Stimulated activated naive B cell treated with anti-CD40 and anti-IgM and Interleukin-4, amounts not matched to agents 10 μg/mL and 1 μg/mL and 100 μg/mL, for 72 hours (primary cell): ENCODE results near the gene ENKUR.
"Not testable (repeated sequence)": the region's sequence is repeated elsewhere in the genome, so short reads cannot be mapped to it uniquely, and the experiment has no call there.

Source experiments
- ATAC-seq, 2 donors: fragments of 150-1000 bp; cut with Tn5 transposase; replicated peaks; 2 replicates each; pipeline ENCODE4 v1.10.0; 2021; ENCODE audit warnings: moderate library complexity in 1 of 2
- DNase-seq: peaks from one replicate; pipeline ENCODE4 v3.0.0; 2021
- H3K27ac Mint-ChIP-seq: one replicate; pipeline ENCODE4 v1.8.0; 2022; ENCODE audit warnings: mild to moderate bottlenecking, mixed read lengths
- H3K27me3 Mint-ChIP-seq, 2 donors: one replicate each; pipeline ENCODE4 v1.8.0; 2022; ENCODE audit warnings: mixed read lengths in 2 of 2
- H3K36me3 Mint-ChIP-seq, 2 donors: one replicate each; pipeline ENCODE4 v1.8.0; 2022; ENCODE audit warnings: mixed read lengths in 2 of 2, mild to moderate bottlenecking in 1 of 2
- H3K4me1 Mint-ChIP-seq, 2 donors: one replicate each; pipeline ENCODE4 v1.8.0; 2022; ENCODE audit warnings: mixed read lengths in 2 of 2, mild to moderate bottlenecking in 1 of 2
- H3K4me3 Mint-ChIP-seq, 2 donors: one replicate each; pipeline ENCODE4 v1.8.0; 2022; ENCODE audit warnings: mild to moderate bottlenecking in 2 of 2, mixed read lengths in 2 of 2, moderate library complexity in 1 of 2
- H3K9me3 Mint-ChIP-seq, 2 donors: one replicate each; pipeline ENCODE4 v1.8.0; 2022; ENCODE audit warnings: mixed read lengths in 2 of 2, mild to moderate bottlenecking in 1 of 2

ENKUR gene

DNA sequence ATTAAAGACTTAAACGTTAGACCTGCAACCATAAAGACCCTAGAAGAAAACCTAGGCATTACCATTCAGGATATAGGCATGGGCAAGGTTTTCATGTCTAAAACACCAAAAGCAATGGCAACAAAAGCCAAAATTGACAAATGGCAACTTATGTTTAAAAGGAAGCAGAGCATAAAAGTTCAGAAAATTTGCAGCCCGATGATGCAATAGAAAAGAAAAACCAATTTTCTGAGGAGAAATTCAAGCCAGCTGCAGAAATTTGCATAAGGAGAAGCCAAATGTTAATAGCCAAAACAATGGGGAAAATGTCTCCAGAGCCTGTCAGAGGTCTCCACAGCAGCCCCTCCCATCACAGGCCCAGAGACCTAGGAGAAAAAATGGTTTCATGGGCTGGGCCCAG is 4.4 kb downstream of the ENKUR start:
- not testable (repeated sequence) for H3K27ac Mint-ChIP-seq, ATAC-seq, H3K36me3 Mint-ChIP-seq, H3K4me3 Mint-ChIP-seq, DNase-seq, H3K27me3 Mint-ChIP-seq, H3K4me1 Mint-ChIP-seq, H3K9me3 Mint-ChIP-seq

DNA sequence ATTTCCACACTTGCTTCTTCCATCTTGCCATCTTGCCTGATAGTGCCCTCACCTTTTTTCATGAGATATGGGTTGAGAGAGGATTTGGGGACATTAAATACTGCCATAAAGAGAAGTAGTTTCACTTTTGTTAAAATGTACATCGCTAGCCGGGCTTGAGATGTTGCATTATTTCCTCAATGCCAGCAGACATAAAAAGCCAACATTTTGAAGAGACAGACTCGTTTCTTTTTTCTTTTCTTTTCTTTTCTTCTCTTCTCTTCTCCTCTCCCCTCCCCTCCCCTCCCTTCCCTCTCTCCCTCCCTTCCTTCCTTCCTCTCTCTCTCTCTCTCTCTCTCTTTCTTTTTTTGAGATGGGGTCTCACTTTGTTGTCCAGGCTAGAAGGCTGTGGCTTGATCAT is 17.9 kb downstream of the ENKUR start:
- H3K27me3 Mint-ChIP-seq, result peaks cover 14 to 37% of the 10 kb centered on the region in 2 donors
- no peaks in the 10 kb centered on the region for H3K4me1 Mint-ChIP-seq
- no peak overlapping the region for H3K4me3 Mint-ChIP-seq
- no peaks in the 10 kb centered on the region for H3K36me3 Mint-ChIP-seq
- H3K27ac Mint-ChIP-seq, result no peak overlapping the region
- DNase-seq (no peak), ATAC-seq (no peak)
- peaks cover 15 to 20% of the 10 kb centered on the region in 2 donors for H3K9me3 Mint-ChIP-seq

DNA sequence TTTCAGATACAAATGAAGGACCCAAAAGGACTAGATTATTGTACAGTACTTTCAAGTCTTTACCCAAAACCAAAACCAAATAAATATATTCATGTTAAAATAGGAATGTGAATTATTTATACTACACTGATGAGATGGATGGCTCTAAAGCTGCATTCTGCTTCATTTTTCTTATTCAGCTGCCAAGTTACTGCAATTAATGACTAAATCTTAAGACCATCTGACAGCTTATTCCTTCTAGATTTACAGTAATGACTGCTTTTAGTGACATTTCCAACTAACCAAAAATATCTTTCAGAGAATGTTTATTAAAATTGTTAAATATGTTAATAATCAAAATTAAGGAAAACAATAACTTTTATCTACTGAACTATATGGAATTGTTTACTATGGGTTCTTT is 20.9 kb downstream of the ENKUR start:
- ATAC-seq (no peak), DNase-seq (no peak)
- H3K4me1 Mint-ChIP-seq, result no peaks in the 10 kb centered on the region
- H3K27ac Mint-ChIP-seq, result no peak overlapping the region
- H3K9me3 Mint-ChIP-seq, result peaks cover 3 to 5% of the 10 kb centered on the region in 2 donors
- peaks cover 15 to 31% of the 10 kb centered on the region in 2 donors for H3K27me3 Mint-ChIP-seq
- H3K36me3 Mint-ChIP-seq, result no peaks in the 10 kb centered on the region
- H3K4me3 Mint-ChIP-seq, result no peak overlapping the region

DNA sequence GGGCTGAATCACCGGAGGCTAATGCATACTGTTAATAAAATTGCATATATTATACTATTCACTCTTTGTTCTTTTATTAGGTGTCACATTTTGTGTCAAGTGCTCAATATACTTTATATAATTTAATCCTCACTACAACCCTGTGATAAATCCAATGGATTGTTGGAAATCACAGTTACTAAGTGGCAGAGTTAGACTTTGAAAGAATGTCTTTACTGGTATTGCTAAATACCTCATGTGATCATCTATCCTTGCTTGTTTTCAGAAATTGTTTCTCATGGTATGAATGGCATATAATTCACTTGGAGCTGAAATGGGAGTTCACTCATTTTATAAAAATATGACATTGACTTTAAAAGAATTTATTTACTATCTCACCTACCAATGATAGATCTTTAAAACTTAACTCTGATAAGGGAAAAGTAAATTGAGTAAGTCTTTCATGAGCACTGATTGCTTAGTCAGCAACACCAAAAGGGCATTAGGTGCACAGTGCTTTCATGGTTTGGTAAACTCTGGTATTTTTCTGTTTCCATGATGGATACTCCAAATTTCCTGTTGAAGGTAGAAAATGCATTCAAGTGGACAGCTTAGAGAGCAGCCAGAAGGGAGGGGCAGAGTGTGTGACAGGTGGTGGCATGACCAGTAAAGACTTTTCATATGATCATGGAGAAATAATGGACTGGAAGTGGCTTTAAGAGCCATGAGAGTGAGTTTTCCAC is 22.6 kb downstream of the ENKUR start:
- peaks cover 15 to 34% of the 10 kb centered on the region in 2 donors for H3K27me3 Mint-ChIP-seq
- DNase-seq (no peak), ATAC-seq (no peak)
- H3K4me1 Mint-ChIP-seq, result peaks cover 0 to 1% of the 10 kb centered on the region in 2 donors
- no peaks in the 10 kb centered on the region for H3K9me3 Mint-ChIP-seq
- no peak overlapping the region for H3K27ac Mint-ChIP-seq
- H3K36me3 Mint-ChIP-seq, result no peaks in the 10 kb centered on the region
- H3K4me3 Mint-ChIP-seq, result no peak overlapping the region

DNA sequence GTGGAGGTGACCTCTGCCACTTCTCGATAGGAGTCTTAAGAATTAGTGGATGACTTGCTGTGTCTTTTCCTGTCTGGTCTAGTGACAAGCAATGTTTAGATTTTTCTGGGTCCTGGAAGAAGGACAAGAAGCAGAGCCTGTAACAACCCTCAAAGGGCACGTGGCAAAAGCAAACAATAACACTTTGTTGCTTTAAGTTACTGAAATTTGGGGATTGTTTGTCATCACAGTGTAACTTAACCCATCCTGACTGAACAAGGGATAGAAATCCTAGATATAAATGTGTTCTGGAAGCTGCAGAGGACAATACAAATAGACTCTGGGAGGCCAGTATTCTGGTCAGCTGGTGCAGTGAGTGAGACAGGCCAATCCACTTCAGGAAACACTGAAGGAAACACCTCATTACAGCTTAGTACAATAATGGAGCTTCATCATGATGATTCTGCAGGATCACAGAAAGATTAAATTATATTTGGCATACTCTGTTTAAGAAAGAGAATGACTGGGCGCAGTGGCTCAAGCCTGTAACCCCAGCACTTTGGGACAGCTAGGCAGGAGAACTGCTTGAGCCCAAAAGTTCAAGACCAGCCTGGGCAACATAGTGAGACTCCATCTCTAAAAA is 23.3 kb downstream of the ENKUR start:
- Mint-ChIP-seq H3K36me3 (no peaks in the 10 kb centered on the region), H3K27me3 (peaks cover 15 to 32% of the 10 kb centered on the region in 2 donors), H3K27ac (no peak overlapping the region), H3K9me3 (no peaks in the 10 kb centered on the region), H3K4me1 (peaks cover 0 to 1% of the 10 kb centered on the region in 2 donors), H3K4me3 (no peak overlapping the region)
- ATAC-seq (no peak), DNase-seq (no peak)

DNA sequence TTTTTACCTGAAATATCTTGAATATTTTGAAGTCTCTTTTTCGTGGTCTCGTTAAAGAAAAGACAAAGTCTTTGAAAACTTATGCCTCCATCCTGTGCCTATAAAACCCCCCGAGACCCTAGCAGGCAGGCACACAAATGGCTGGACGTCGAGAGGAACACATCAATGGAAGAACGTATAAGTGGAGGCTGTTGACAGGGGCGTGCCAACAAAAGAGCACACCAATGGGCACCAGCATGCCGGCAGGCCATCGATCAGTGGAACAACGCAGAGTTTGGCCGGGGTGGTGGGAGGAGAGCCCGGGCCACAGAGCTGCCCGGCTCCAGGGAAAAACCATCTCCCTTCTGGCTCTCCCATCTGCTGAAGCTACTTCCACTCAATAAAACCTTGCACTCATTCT is 24.7 kb downstream of the ENKUR start:
- peaks cover 0 to 1% of the 10 kb centered on the region in 2 donors for H3K4me1 Mint-ChIP-seq
- DNase-seq, result no peak
- H3K27me3 Mint-ChIP-seq, result peaks cover 9 to 31% of the 10 kb centered on the region in 2 donors
- no peak overlapping the region for H3K4me3 Mint-ChIP-seq
- H3K36me3 Mint-ChIP-seq, result no peaks in the 10 kb centered on the region
- H3K9me3 Mint-ChIP-seq, result no peaks in the 10 kb centered on the region
- no peak for ATAC-seq
- H3K27ac Mint-ChIP-seq, result no peak overlapping the region

DNA sequence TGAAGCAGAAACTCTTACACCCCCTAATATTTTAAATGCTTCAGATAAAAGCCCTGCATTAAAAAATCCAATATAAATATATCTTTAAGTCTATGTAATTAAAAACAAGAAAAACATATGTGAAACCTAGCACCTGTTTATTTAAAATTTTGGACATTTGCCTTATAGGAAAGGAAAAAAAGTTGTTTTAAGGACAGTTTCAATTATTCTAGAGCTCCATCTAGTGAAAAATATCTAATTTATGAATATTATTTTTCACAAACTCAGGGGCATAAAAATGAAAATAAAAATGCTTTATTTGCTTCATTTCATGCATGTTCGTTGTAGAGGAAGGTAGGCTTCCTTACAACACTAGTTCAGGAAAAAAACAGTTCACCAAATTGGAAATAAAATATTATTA is 26.1 kb downstream of the ENKUR start:
- no peak for ATAC-seq
- Mint-ChIP-seq H3K4me1 (peaks cover 0 to 1% of the 10 kb centered on the region in 2 donors), H3K4me3 (no peak overlapping the region), H3K27me3 (peaks cover 9 to 36% of the 10 kb centered on the region in 2 donors), H3K27ac (no peak overlapping the region), H3K9me3 (no peaks in the 10 kb centered on the region), H3K36me3 (no peaks in the 10 kb centered on the region)
- no peak for DNase-seq

DNA sequence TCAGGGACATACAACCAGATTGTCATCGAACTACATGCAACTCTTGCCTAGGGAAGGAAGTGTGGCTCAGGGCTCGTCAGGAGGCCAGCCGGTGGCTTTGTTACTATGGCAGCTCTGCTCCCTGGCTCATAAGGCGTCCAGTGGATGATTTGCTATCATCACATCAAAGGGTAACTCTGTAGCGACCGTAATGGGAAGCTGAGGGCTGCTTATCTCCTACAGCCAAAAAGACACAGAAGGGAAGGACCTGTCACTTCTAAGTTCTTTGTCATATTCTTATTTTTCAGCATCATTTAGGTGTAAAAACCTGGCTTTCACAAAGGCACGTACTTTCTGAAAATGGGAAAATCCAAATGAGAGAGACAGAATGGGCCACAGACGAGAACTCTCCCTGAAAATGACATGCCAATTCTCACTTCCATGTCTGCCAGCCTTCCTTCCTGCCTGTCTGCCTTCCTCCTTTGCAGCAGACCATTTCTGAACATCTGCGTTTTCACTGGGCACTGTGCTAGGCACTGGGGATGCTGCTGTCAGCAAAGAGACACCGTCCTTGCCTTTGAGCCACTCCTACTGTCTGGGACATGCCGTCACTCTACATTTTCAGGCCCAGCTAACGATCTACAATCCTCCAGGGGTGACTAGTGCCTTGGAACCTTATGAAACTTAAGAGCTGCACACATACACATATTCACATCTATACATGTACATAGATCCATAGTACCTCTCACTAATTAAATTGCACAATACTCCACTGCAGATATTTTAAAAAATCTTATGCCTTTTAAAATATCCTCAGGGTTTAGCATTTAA is 26.9 kb downstream of the ENKUR start:
- Mint-ChIP-seq H3K9me3 (no peaks in the 10 kb centered on the region), H3K27ac (no peak overlapping the region), H3K4me3 (no peak overlapping the region), H3K27me3 (peaks cover 9 to 33% of the 10 kb centered on the region in 2 donors), H3K4me1 (peaks cover 0 to 1% of the 10 kb centered on the region in 2 donors), H3K36me3 (no peaks in the 10 kb centered on the region)
- ATAC-seq (no peak), DNase-seq (no peak)

DNA sequence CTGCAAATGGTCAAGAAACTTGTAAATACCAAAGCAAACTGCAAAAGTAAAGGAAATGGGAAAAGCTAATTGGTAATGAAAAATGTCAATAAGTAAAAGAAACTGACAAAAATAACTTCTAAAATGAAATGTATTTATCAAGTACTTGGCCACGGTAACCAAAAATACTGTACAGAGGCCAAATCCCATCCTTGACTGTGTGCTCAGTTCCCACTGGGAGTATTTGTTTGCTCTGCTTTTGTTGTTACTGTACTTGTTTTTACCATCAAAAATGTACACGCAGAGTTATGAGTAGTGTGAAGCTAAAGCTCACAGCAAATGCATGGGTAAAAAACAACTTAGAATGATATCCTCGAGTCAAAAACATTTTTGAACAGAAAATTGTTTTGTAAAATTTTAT is 31.1 kb downstream of the ENKUR start:
- DNase-seq (no peak), ATAC-seq (no peak)
- H3K27me3 Mint-ChIP-seq, result peaks cover 11 to 30% of the 10 kb centered on the region in 2 donors
- no peak overlapping the region for H3K4me3 Mint-ChIP-seq
- no peak overlapping the region for H3K27ac Mint-ChIP-seq
- H3K9me3 Mint-ChIP-seq, result peaks cover 0 to 5% of the 10 kb centered on the region in 2 donors
- no peaks in the 10 kb centered on the region for H3K36me3 Mint-ChIP-seq
- peaks cover 7 to 9% of the 10 kb centered on the region in 2 donors for H3K4me1 Mint-ChIP-seq

DNA sequence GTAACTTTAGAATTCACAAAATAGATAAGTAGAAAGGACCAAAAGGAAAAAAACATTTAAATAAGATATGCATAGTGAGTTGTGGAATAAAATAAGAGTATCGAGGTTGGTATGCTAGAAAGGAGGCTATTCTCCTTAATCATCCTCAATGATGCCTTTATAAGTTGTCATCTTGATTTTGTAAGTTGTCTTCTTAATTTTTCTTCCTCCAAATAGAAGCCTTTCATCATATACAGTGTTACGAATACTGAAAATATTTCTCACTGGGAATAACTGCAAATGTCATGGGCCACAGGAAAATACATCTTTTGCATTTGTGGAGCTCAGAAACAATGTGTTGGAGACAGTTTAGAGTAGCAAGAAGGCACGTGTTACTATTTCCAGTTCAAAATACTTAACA is 32.0 kb downstream of the ENKUR start:
- Mint-ChIP-seq H3K4me3 (no peak overlapping the region), H3K36me3 (no peaks in the 10 kb centered on the region), H3K27me3 (peaks cover 13 to 26% of the 10 kb centered on the region in 2 donors), H3K9me3 (peaks cover 0 to 5% of the 10 kb centered on the region in 2 donors), H3K27ac (no peak overlapping the region), H3K4me1 (peaks cover 6 to 9% of the 10 kb centered on the region in 2 donors)
- ATAC-seq (no peak), DNase-seq (no peak)

DNA sequence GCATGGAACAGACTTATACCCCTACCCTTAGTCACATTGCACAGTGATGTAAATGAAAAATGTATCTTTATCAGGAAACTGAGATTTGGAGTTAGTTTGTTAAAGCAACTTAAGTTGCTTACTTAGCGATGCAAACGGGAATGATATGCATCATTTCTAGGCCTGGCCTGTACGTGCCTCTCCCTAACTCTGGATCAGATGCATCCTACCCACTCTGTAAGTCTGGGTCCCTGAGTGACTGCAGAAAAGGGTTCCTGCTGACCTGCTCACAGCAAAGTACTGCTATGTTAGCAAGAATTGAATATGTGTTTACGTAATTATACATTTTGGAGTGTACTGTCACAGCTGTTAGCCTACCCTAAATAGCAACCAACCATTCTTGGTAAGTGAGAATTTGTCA is 32.8 kb downstream of the ENKUR start:
- DNase-seq, result no peak
- Mint-ChIP-seq H3K9me3 (peaks cover 0 to 5% of the 10 kb centered on the region in 2 donors), H3K4me3 (no peak overlapping the region), H3K36me3 (no peaks in the 10 kb centered on the region), H3K27ac (no peak overlapping the region), H3K27me3 (peaks cover 13 to 23% of the 10 kb centered on the region in 2 donors), H3K4me1 (peaks cover 6 to 9% of the 10 kb centered on the region in 2 donors)
- no peak for ATAC-seq

DNA sequence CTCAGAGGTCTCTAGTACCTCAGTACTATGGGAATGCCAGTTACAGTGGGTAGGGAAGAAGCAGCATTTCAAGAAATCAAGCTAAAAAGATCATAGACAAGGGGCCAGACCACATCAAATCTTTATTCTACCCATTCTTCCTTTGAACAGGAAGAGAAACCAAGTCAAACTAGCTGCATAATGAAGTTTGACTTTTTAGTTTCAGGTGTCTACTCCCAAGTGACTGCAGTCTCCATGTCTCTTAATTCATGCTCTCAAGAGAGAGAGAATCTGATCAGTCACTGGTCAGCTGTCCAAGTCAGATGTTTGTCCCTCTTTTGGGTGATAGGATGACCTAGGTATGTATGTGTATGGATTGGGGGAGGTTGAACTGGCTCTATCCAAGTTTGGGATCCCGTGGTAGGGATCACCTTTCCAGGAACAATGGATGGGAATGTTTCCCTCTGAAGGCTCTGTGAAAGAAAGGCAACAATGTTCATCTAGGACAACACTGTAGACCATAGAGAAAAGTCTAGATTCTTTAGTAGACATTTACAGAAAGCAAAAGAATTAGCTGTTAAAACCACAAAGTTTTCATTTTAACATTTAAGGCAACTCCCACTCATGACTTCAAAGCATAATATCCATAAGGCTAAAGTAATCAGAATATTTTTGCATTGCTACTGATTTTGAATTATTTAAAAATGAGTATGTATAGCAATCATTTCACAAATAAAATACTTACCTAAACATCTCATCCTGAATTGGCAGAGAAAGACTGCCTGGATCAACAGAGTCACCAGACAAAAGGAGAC is 33.4 kb downstream of the ENKUR start:
- no peak overlapping the region for H3K4me3 Mint-ChIP-seq
- no peaks in the 10 kb centered on the region for H3K36me3 Mint-ChIP-seq
- H3K4me1 Mint-ChIP-seq, result peaks cover 6 to 9% of the 10 kb centered on the region in 2 donors
- ATAC-seq (no peak), DNase-seq (no peak)
- peaks cover 13 to 23% of the 10 kb centered on the region in 2 donors for H3K27me3 Mint-ChIP-seq
- H3K27ac Mint-ChIP-seq, result no peak overlapping the region
- peaks cover 0 to 5% of the 10 kb centered on the region in 2 donors for H3K9me3 Mint-ChIP-seq

DNA sequence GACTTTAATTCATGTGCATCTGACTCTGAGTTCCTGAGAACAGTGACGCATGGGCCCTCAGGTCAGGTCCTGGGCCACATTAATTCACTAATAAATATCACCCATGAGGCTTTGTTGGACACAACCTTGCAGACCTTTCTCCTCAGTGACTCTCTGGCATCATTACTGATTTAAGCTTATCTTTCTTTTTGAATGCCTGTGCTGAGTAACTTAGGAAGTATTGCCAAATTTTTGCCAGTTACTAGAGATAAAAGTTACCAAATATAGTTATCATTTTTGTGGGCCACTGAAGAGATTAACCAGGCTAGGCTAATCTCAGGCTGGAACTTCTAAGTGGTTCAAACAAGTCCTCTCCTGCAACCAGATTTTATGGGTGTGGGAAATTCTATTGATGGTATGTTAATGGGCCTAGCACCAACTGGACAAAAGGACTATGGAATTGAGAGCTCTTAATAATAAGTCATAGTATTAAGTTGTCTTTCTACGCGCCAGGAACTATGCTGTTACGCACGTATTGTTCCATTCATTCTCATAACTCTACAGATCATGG is 34.7 kb downstream of the ENKUR start:
- ATAC-seq (no peak), DNase-seq (no peak)
- H3K9me3 Mint-ChIP-seq, result peaks cover 0 to 5% of the 10 kb centered on the region in 2 donors
- no peak overlapping the region for H3K27ac Mint-ChIP-seq
- H3K4me1 Mint-ChIP-seq, result peaks cover 6 to 9% of the 10 kb centered on the region in 2 donors
- H3K36me3 Mint-ChIP-seq, result no peaks in the 10 kb centered on the region
- peaks cover 13 to 17% of the 10 kb centered on the region in 2 donors for H3K27me3 Mint-ChIP-seq
- no peak overlapping the region for H3K4me3 Mint-ChIP-seq

DNA sequence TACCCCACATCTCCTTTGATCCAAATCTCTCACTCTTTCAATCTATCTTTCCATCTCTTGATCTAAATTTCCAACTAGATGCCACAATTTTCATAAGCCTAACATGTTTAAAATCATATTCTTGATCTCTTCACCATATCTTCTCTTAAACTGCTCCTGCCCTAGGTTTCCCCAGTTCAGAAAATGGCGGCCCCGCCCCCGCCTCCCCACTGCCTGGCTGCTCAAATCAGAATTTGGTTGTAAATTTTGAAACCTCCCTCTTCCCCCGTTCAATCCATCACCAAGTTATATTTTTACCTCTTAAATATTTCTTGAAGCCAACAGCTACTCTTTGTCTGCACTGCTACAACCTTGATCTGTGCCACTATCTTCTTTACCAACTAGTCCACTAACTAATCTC is 36.3 kb downstream of the ENKUR start:
- H3K27ac Mint-ChIP-seq, result no peak overlapping the region
- peaks cover 0 to 7% of the 10 kb centered on the region in 2 donors for H3K9me3 Mint-ChIP-seq
- no peak for ATAC-seq
- no peak for DNase-seq
- no peak overlapping the region for H3K4me3 Mint-ChIP-seq
- H3K27me3 Mint-ChIP-seq, result peaks cover 17 to 21% of the 10 kb centered on the region in 2 donors
- H3K36me3 Mint-ChIP-seq, result no peaks in the 10 kb centered on the region
- peaks cover 6 to 9% of the 10 kb centered on the region in 2 donors for H3K4me1 Mint-ChIP-seq
